Retinal pigment epithelial cell (primary cell): ENCODE data around the gene CFAP92.

ENCODE experiments used
- DNase-seq: peaks from one replicate; pipeline ENCODE4 v3.0.0-alpha.2; 2010; ENCODE audit warnings: low read depth
- H3K4me3 ChIP-seq: 2 replicates; pipeline ENCODE4 v1.5.1; 2011; ENCODE audit warnings: mild to moderate bottlenecking, low read length, control low read depth, moderate library complexity
- TF ChIP-seq, protein P1 (sequence below): conservative IDR thresholded peaks from 2 replicates; pipeline ENCODE4 v1.5.1; 2011; ENCODE audit warnings: low read depth, low read length, control low read depth, inconsistent platforms

CFAP92 gene

DNA sequence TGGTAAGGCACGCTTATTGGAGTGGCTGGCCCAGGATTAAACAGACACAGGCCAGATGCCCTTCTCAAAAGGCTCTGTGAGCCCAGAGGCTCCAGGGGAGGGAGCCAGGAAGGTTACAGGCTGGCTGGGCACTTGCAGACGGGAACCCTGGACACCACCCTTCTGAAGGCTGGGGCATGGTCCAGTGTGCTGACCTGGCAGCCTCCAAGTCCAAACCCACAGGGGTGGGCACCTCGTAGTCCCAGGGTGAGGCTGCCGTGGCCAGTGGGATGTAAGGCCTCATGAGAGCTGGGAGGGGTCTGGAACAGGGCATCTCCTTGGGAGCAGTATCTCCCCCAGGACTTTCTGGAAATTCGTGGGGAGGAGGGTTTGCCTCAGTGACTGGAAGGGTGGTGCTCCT lies 26.8 kb upstream of the CFAP92 start:
- no peak for DNase-seq
- no peak overlapping the region for H3K4me3 ChIP-seq
- TF ChIP-seq, protein P1, sequence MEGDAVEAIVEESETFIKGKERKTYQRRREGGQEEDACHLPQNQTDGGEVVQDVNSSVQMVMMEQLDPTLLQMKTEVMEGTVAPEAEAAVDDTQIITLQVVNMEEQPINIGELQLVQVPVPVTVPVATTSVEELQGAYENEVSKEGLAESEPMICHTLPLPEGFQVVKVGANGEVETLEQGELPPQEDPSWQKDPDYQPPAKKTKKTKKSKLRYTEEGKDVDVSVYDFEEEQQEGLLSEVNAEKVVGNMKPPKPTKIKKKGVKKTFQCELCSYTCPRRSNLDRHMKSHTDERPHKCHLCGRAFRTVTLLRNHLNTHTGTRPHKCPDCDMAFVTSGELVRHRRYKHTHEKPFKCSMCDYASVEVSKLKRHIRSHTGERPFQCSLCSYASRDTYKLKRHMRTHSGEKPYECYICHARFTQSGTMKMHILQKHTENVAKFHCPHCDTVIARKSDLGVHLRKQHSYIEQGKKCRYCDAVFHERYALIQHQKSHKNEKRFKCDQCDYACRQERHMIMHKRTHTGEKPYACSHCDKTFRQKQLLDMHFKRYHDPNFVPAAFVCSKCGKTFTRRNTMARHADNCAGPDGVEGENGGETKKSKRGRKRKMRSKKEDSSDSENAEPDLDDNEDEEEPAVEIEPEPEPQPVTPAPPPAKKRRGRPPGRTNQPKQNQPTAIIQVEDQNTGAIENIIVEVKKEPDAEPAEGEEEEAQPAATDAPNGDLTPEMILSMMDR, result no peak

DNA sequence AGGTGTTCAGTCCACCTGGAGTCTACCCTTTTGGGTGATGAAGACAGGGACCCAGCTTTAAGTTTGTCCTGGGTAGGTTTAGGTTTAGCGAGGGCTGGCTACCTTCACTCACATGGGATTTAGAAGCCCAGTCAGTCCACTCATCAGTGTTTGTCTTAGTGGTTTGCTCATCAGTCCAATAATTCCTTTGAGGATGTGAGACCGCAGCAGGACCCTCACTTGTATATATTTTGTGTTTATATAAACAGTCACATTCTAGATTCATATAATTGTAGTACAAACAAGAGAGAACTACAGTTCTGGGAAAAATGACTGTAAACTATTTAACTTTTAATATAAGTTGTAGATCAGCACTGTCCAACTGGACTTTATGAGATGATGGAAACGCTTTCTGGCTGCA lies 25.4 kb upstream of the CFAP92 start:
- no peak for DNase-seq
- TF ChIP-seq, protein P1, result no peak
- H3K4me3 ChIP-seq, result no peak overlapping the region

DNA sequence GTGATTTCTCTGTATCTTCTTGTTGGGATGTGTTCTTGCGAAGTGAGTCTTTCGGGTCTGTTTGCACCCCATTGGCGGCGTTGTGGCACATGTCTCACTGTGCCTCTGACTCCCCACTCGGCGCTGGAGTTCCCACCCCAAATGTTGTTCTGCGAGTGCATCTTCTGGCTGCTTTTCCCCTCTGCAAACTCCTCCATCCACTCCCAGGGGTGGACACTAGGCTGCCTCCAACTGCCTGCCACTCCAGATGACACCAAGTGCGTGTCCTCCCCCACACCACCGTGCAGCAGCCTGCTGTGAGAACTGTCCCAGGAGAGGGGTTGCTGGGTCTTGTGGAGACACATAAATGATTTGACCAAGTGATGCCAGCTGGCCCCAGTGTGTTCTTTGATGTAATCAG lies 24.9 kb upstream of the CFAP92 start:
- no peak for DNase-seq
- H3K4me3 ChIP-seq, result no peak overlapping the region
- TF ChIP-seq, protein P1, result no peak

GRCh38 chr3:129018271-129018670 lies 24.4 kb upstream of the CFAP92 start:
- TF ChIP-seq, protein P1, result no peak
- H3K4me3 ChIP-seq, result no peak overlapping the region
- no peak for DNase-seq

DNA sequence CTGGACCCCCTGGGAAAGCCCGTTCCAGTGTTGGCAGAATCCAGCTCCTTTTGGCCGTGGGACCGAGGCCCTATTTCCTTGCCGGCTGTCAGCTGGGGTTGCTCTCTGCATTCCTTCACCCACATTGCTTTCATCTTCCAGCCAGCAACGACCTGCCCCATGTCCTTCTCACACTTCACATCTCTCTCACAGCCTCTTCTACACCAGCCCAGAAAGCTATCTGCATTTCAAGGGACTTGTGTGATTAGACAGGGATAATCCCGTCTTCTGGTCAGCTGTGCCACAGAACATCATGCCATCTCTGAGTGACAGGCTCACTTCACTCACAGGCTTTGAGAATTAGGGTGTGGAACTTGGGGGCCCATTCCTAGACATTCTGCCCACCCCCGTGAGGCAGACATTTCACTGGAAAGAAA lies 23.6 kb upstream of the CFAP92 start:
- DNase-seq, result no peak
- no peak overlapping the region for H3K4me3 ChIP-seq

DNA sequence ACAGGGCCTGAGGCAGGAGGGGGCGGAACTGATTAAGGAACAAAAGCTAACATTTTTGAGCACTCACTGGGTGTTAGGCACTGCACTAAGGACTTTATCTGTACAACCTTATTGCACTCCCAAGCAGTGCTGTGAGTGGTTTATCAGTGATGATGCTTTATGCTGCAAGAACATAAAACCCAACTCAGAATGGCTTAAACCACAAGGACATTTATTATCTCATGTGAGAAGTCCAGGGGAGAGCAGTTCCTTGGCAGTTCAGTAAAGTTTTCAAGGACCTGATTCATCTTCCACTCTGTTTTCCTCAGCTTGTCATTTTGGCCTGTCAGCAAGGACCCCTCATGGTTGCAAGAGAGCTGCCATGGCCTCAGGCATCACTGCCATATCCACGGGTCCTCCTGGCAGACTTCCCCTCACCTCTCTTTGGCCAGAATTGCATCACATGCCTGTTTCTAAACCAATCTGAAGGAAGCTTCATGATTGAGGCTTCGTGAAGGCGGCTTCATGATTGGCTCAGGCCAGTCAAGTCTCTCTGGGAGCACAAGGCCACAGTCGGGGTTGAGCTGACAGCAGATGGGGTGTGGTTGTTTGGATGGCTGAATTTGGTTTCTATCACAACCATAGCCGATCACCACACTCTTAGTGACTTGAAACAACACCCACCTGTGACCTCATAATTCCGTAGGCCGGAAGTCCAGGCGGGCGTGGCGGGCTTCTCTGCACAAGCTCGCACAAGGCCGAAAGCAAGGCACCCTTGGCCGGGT lies 23.0 kb upstream of the CFAP92 start:
- DNase-seq, result no peak
- no peak overlapping the region for H3K4me3 ChIP-seq
- TF ChIP-seq, protein P1, result no peak

More for the DNA sequence above, 23.6 kb upstream of the CFAP92 start:
- TF ChIP-seq, protein P1, result no peak

DNA sequence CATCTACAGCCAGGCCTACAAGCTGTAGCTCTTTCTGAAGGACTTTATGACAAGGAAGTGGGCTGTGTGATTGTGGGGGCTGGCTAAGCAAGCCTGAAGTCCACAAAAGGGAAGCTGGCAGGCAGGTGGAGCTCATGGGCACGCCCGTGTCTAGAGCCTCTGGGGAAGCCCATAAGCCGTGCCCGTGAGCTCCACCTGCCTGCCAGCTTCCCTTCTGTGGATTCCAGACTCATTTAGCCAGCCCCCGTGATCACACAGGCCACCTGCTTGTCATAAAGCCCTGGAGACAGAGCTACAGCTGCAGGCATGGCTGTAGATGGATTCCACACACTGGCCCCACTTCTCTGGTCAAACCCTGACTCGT lies 22.5 kb upstream of the CFAP92 start:
- TF ChIP-seq, protein P1, result peak; percentile 10
- H3K4me3 ChIP-seq, result no peak overlapping the region
- no peak for DNase-seq
